GM12878 (cell line): ENCODE data around the gene EGR1.

Experiments used
- POLR2A ChIP-seq: IDR thresholded peaks from 2 replicates; pipeline ENCODE4 v1.6.1; 2011; ENCODE audit warnings: low read depth, mild to moderate bottlenecking, low read length
- POLR2AphosphoS5 ChIP-seq: IDR thresholded peaks from 2 replicates; pipeline ENCODE4 v1.6.1; 2011; ENCODE audit warnings: mild to moderate bottlenecking, low read length, inconsistent platforms
- RBBP5 ChIP-seq: fragments of 200-600 bp; sonication (generic); conservative IDR thresholded peaks from 2 replicates; pipeline ENCODE4 v1.6.1; 2016
- TAF1 ChIP-seq: IDR thresholded peaks from 2 replicates; pipeline ENCODE4 v1.6.1; 2011; ENCODE audit warnings: mild to moderate bottlenecking, low read depth, low read length, borderline replicate concordance
- TF ChIP-seq, protein P1 (sequence below), 3 experiments: IDR thresholded peaks in 2 of 3; conservative IDR thresholded peaks in 1 of 3; 2 replicates each; pipeline ENCODE4 v1.5.1; 2011; ENCODE audit warnings: low read depth in 3 of 3, low read length in 3 of 3, mild to moderate bottlenecking in 3 of 3, control low read depth in 2 of 3, moderate library complexity in 2 of 3, inconsistent platforms in 1 of 3, mixed read lengths in 1 of 3; ENCODE audit not compliant: control insufficient read depth in 2 of 3, insufficient read depth in 1 of 3; ENCODE audit errors: extremely low read depth in 1 of 3

DNA sequence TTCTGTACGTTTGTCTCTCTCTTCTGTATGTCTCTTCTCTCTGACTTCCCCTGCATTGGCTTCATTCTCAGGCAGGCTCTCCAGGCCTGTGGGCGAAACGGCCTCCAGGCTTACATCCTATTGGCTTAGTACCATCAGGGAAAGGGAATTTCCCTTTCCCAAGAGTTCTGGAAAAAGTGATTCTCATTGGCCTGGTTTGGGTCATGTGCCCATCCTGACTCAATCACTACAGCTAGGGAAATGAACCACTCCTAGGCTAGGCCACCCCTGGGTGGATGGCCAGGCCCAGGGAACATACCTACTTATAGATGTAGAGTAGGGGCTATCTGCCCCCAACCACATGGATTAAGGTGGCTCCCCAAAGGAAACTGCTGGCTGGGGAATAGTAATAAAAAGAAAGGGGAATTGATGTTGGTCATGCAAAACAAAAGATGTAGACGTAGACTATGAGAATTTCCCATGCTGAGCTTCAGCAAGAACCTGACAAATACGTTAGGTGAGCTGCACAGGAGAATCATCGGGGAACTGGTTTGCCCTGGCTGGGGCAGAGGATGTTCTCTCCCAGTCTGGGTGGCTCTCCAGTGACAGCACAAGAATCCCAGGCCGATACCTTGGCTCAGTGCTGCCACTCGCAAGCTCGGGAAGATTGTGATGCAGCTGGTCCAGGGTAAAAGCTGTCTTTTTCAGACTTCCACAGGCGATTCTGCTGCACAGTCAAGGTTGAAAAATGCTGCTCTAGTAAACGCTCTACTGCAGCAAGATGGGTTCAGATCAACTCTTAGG, 3.7 kb upstream of the EGR1 start:
- no peak for TF ChIP-seq POLR2AphosphoS5
- no peak for TF ChIP-seq TAF1
- no peak for TF ChIP-seq POLR2A
- TF ChIP-seq, protein P1, sequence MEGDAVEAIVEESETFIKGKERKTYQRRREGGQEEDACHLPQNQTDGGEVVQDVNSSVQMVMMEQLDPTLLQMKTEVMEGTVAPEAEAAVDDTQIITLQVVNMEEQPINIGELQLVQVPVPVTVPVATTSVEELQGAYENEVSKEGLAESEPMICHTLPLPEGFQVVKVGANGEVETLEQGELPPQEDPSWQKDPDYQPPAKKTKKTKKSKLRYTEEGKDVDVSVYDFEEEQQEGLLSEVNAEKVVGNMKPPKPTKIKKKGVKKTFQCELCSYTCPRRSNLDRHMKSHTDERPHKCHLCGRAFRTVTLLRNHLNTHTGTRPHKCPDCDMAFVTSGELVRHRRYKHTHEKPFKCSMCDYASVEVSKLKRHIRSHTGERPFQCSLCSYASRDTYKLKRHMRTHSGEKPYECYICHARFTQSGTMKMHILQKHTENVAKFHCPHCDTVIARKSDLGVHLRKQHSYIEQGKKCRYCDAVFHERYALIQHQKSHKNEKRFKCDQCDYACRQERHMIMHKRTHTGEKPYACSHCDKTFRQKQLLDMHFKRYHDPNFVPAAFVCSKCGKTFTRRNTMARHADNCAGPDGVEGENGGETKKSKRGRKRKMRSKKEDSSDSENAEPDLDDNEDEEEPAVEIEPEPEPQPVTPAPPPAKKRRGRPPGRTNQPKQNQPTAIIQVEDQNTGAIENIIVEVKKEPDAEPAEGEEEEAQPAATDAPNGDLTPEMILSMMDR (IDR thresholded peaks at IDR 0.05 in 2 of 3, conservative IDR thresholded peaks at IDR 0.05 in 1 of 3; ENCODE audit: control insufficient read depth in 2 of 3, extremely low read depth in 1 of 3, insufficient read depth in 1 of 3, low read depth in 3 of 3, low read length in 3 of 3) = no peak
- no peak for TF ChIP-seq RBBP5
